AG09309 (cell line): ENCODE measurements around the gene KCNK17.

Experiments used
- DNase-seq: peaks from one replicate; pipeline ENCODE4 v3.0.0-alpha.2; 2010; ENCODE audit warnings: low read depth
- H3K4me3 ChIP-seq: 2 replicates; pipeline ENCODE4 v1.5.1; 2011; ENCODE audit warnings: mild to moderate bottlenecking, low read depth, low read length, moderate library complexity; ENCODE audit not compliant: control insufficient read depth
- TF ChIP-seq, protein P1 (sequence below): IDR thresholded peaks from 2 replicates; pipeline ENCODE4 v1.5.1; 2011; ENCODE audit warnings: mild to moderate bottlenecking, low read depth, low read length, inconsistent platforms; ENCODE audit not compliant: insufficient read depth, control insufficient read depth; ENCODE audit errors: missing control alignments

KCNK17 gene

DNA sequence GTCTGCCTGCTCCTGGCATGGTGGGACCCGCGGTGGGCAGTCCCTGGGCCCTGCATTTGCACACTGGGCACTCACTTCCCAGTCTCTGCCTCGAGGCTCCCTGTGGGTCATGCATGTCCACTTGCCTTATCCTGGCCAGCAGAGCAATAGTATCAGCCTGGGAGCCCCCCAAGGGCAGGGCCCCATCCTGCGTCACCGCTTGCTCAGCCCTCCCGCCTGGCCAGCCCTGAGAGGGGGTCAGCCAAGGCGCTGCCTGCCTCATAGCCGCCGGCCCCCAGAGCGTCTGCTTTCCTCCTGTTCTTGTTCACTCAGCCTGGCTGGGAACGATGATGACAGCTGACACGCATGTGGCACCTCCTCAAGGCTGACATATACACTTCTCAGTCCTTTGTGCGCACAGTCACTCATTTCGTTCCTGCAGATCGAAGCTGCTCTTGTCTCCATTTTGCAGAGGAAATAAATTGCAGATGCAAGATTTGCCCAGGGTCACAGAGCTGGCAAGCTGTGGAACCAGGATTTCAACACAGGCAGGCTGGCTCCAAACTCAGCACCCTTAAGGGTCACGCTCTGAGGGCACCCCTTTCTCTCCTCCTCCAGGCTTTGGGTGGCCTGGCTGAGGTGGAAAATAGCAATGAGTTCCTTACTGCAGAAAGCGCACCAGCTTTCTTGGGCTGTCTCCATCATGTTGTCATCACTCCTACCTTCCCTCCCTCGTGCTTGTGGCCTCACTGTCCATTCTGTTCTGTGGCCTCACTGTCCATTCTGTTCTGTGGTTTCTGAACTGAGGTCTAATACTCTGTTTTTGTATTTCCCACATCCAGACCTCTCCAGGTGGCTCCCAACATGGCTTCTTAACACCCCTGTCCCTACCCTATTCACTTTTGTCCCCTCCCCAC is 17.2 kb downstream of the KCNK17 start:
- TF ChIP-seq, protein P1, sequence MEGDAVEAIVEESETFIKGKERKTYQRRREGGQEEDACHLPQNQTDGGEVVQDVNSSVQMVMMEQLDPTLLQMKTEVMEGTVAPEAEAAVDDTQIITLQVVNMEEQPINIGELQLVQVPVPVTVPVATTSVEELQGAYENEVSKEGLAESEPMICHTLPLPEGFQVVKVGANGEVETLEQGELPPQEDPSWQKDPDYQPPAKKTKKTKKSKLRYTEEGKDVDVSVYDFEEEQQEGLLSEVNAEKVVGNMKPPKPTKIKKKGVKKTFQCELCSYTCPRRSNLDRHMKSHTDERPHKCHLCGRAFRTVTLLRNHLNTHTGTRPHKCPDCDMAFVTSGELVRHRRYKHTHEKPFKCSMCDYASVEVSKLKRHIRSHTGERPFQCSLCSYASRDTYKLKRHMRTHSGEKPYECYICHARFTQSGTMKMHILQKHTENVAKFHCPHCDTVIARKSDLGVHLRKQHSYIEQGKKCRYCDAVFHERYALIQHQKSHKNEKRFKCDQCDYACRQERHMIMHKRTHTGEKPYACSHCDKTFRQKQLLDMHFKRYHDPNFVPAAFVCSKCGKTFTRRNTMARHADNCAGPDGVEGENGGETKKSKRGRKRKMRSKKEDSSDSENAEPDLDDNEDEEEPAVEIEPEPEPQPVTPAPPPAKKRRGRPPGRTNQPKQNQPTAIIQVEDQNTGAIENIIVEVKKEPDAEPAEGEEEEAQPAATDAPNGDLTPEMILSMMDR = no peak
- H3K4me3 ChIP-seq = no peak overlapping the region
- no peak for DNase-seq

DNA sequence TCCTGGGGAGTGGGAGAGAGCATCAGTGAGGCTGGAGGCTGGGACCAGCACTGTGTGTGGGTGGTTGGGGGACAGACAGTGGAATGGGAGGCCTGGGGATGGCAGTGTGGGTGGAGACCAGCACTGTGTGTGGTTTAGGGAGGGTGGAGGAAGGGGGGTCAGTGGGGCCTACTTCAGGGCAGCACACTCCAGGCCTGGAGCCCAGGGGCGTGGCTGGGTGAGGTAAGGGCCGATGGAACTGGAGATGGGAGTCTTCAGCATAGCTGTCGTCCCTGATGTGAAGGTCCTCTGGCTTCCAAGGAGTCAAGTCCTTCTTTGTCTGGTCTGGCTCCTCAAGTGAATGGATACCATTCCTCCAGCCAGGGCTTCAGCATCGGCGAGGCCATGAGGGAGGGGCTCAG is 18.6 kb downstream of the KCNK17 start:
- TF ChIP-seq, protein P1 = no peak
- DNase-seq = no peak

DNA sequence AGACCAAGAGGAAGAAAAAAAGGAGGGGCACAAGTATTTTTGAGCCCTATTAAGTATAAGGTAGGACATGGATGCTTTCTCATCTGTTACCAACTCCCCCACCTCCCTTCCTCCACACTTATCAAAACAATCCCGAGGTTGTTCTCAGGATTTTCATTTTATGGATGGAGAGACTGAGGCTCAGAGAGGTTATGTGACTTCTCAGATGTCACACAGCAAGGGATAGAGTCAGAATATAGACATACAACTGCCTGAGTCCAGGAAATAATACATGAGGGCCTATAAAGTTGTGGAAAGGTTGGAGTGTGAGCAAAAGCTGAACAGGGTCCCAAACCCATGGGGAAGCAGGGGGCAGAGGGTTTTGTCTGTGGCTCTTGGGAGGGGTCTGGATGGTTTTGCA is 19.3 kb downstream of the KCNK17 start:
- no peak for DNase-seq
- TF ChIP-seq, protein P1 = no peak
- no peak overlapping the region for H3K4me3 ChIP-seq

More for the DNA sequence above, 18.6 kb downstream of the KCNK17 start:
- H3K4me3 ChIP-seq = no peak overlapping the region

DNA sequence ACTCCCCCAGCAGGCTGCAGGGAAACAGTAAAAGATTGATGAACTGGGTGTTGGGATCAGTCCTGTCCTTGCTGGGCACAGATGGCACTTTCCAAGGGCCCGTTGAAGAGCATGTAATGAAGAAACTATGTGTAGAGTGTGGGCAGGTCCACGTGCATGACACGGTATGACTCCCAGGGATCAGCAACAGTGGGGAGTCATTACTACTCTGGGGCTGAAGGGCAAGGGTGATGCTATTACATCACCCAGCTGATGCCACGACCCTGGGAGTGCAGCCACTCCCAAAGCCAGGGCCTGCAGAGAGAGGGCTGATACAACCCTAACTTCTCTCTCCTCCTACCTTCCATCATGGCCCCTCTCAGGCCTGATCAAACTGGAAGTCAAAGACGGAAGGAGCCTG is 20.1 kb downstream of the KCNK17 start:
- no peak overlapping the region for H3K4me3 ChIP-seq
- TF ChIP-seq, protein P1 = no peak
- no peak for DNase-seq

DNA sequence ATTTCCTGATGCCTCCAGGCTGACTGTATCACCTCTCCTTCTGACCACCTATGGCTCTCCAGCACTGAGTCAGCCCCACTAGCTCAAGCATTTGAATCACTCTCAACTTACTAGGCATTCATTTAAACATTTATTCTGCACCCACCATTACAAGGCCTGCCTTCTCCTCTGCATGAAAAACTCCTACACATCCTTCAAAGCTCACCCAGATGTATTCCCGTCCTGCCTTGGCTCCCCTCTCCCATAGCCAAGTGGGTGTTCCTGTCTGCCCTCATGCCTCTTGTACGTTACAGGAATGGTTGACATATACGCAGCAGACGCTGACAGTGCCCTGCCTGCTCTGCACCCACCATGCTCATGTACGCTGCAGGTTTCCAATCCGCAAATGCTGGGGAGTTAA is 21.6 kb downstream of the KCNK17 start:
- TF ChIP-seq, protein P1 = no peak
- H3K4me3 ChIP-seq = no peak overlapping the region
- no peak for DNase-seq

DNA sequence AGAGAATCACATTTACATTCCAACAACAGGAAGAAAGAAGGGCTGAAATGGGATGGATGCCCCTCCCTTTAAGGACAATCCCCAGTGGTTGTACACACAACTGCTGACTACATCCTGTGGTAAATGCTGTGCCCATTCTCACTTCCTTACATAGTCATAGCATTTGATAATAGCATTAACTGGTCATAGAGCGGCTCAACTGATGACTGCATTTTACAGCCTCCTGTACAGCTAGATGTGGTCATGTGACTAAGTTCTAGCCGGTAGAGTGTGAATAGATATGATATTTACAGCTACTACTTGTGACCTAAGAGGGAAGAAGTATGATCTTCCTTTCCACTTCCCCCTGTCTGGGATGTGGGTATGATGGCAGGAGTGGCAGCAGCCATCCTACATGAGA is 24.7 kb downstream of the KCNK17 start:
- TF ChIP-seq, protein P1 = no peak
- H3K4me3 ChIP-seq = no peak overlapping the region
- DNase-seq = no peak
